ENCODE results near the gene CLIP3. TPM values are rescaled to one million over a fixed set of nuclear protein-coding genes. Genes with fewer than 3 reads are reported as not detected.
"Not testable (repeated sequence)": the region's sequence is repeated elsewhere in the genome, so short reads cannot be mapped to it uniquely, and the experiment has no call there.

Gene CLIP3
- total RNA-seq, 2 donors from 2014 or later, result 21.3 to 29.0 TPM

DNA sequence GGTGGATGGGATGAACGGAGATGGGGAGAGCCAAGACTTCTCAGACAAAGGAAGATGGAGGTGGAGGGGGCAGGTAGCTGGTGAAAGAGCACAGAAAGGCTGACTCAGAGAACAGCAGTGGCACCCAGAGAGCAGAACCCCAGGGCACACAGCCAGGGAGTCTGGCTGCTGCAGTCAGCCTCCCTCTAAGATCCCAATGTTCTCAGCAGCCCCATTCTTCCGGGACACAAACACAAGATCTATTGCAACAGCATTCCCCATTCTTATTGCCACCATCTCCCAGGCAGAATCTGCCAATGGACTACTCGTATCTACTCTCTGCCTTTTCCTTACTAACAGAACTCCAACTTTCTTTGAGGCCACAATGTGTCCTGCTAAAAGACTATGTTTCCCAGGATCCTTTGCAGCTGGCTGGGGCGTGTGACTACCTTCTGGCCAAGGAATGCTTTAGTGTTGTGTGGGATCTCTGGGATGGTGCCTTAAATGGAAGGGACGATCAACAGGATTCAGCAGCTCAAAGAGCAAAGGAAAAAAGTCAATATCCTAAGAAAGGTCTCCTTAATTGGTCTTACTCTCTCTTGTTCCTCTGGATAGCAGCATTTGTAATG, 13.9 kb upstream of the CLIP3 start:
- Histone ChIP-seq H3K27ac (no peak overlapping the region), H3K27me3 (replicated peaks; ENCODE audit: insufficient read depth) (no peaks in the 10 kb centered on the region), H3K36me3 (no peaks in the 10 kb centered on the region), H3K4me3 (no peak overlapping the region), H3K9me3 (no peaks in the 10 kb centered on the region), H3K4me1 (ENCODE audit: control insufficient read depth in 1 of 2, low read depth in 2 of 2) (no peaks in the 10 kb centered on the region)
- DNase-seq (ENCODE audit: low spot score) (no peak), ATAC-seq (ENCODE audit: insufficient number of reproducible peaks, low FRiP score, low read depth) (no peak)
- TF ChIP-seq, protein P1, sequence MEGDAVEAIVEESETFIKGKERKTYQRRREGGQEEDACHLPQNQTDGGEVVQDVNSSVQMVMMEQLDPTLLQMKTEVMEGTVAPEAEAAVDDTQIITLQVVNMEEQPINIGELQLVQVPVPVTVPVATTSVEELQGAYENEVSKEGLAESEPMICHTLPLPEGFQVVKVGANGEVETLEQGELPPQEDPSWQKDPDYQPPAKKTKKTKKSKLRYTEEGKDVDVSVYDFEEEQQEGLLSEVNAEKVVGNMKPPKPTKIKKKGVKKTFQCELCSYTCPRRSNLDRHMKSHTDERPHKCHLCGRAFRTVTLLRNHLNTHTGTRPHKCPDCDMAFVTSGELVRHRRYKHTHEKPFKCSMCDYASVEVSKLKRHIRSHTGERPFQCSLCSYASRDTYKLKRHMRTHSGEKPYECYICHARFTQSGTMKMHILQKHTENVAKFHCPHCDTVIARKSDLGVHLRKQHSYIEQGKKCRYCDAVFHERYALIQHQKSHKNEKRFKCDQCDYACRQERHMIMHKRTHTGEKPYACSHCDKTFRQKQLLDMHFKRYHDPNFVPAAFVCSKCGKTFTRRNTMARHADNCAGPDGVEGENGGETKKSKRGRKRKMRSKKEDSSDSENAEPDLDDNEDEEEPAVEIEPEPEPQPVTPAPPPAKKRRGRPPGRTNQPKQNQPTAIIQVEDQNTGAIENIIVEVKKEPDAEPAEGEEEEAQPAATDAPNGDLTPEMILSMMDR (IDR thresholded peaks at IDR 0.05), result no peak

DNA sequence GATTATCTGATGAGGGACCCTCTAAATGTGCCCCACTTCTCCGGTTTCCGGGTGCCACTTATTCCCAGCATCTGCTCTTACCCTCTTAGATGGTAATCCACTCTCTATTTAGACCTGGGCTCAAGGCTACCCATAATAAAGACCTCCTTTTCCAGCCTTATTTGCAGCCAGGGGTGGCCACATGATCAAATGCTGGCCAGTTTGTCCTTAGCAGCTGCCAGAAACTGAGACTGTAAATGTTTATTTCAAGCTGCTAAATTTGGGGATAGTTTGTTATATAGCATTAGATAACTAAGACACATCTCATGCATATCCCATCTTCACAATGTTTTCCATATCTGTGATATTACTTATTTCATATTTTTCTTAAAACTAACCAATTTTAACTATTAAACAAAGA, 11.3 kb upstream of the CLIP3 start:
- TF ChIP-seq, protein P1 (IDR thresholded peaks at IDR 0.05), result no peak
- Histone ChIP-seq H3K27me3 (replicated peaks; ENCODE audit: insufficient read depth) (no peaks in the 10 kb centered on the region), H3K4me3 (no peak overlapping the region), H3K27ac (no peak overlapping the region), H3K36me3 (no peaks in the 10 kb centered on the region), H3K9me3 (no peaks in the 10 kb centered on the region), H3K4me1 (ENCODE audit: control insufficient read depth in 1 of 2, low read depth in 2 of 2) (no peaks in the 10 kb centered on the region)
- no peak for ATAC-seq (ENCODE audit: insufficient number of reproducible peaks, low FRiP score, low read depth)
- no peak for DNase-seq (ENCODE audit: low spot score)

DNA sequence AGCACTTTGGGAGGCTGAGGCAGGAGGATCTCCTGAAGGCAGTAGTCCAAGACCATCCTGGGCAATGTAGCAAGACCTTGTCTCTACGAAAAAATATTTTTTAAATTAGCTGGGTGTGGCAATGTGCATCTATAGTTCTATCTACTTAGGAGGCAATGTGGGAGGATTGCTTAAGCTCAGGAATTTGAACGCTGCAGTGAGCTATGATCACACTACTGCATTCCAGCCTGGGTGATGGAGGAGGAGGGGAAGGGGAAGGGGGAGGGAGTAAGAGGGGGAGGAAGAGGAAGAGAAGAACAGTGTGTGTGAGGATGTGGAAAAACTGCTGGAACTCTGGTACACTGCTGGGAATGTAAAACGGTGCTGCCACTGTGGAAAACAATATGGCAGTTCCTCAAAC, 9.2 kb upstream of the CLIP3 start:
- no peak overlapping the region for H3K27ac ChIP-seq
- H3K4me3 ChIP-seq, result no peak overlapping the region
- no peaks in the 10 kb centered on the region for H3K4me1 ChIP-seq (ENCODE audit: control insufficient read depth in 1 of 2, low read depth in 2 of 2)
- DNase-seq (ENCODE audit: low spot score) (no peak), ATAC-seq (ENCODE audit: insufficient number of reproducible peaks, low FRiP score, low read depth) (no peak)
- H3K9me3 ChIP-seq, result no peaks in the 10 kb centered on the region
- TF ChIP-seq, protein P1 (IDR thresholded peaks at IDR 0.05), result no peak
- no peaks in the 10 kb centered on the region for H3K27me3 ChIP-seq (replicated peaks; ENCODE audit: insufficient read depth)
- H3K36me3 ChIP-seq, result no peaks in the 10 kb centered on the region

DNA sequence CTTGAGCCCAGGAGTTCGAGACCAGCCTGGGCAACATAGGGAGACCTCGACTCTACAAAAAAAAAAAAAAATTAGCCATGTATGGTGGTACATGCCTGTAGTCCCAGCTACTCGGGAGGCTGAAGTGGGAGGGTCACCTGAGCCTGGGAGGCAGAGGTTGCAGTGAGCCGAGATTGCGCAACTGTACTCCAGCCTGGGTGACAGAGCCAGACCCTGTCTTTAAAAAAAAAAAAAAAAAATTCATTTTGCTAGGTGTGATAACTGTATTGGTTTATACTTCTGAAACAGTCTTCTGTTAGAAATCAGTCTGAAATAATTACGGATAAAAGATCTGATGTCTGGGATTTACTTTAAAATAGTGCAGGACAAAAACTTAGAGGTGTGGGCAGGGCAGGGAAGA, 8.4 kb upstream of the CLIP3 start:
- not testable (repeated sequence) for H3K4me3 ChIP-seq; H3K27me3 ChIP-seq (replicated peaks; ENCODE audit: insufficient read depth); DNase-seq (ENCODE audit: low spot score); H3K36me3 ChIP-seq; H3K9me3 ChIP-seq; H3K4me1 ChIP-seq (ENCODE audit: control insufficient read depth in 1 of 2, low read depth in 2 of 2); H3K27ac ChIP-seq; ATAC-seq (ENCODE audit: insufficient number of reproducible peaks, low FRiP score, low read depth)

DNA sequence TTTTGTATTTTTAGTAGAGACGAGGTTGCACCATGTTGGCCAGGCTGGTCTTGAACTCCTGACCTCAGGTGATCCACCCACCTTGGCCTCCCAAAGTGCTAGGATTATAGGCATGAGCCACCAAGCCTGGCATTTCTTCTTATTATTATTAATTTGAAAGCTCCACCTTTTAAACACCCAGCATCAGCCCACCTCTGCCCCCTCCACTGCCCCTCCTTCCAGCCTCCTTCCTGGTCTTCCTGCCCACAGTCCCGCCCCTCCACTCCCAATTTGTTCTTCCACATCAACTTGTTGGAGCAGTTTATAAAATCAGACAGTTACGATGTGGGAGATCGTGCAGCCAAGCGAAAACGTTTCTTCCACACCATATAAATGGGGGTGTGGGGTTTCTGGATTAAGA, 7.8 kb upstream of the CLIP3 start:
- Histone ChIP-seq H3K4me1 (ENCODE audit: control insufficient read depth in 1 of 2, low read depth in 2 of 2) (no peaks in the 10 kb centered on the region), H3K4me3 (no peak overlapping the region), H3K9me3 (no peaks in the 10 kb centered on the region), H3K27ac (no peak overlapping the region), H3K27me3 (replicated peaks; ENCODE audit: insufficient read depth) (no peaks in the 10 kb centered on the region), H3K36me3 (no peaks in the 10 kb centered on the region)
- TF ChIP-seq, protein P1 (IDR thresholded peaks at IDR 0.05), result no peak
- no peak for DNase-seq (ENCODE audit: low spot score)
- ATAC-seq (ENCODE audit: insufficient number of reproducible peaks, low FRiP score, low read depth), result no peak

DNA sequence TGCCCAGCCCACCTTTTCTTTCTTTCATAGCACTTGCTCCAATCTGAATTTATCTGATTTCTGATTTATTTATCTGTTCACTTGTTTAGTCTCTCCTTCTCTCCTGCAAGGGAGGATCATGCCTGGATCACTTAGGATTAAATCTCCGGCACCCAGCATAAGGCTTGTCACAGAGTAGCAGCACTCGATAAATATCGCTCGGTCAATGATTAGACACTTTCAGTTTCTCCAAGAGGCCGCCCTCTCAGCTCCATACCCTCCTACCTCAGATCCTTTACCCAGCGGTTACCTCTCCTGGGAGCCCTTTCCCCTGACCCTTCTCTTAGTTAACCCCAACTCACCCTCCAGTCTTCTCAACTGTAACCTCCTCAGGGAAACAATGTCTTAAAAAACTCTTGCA, 1.4 kb downstream of the CLIP3 start:
- no peak for DNase-seq (ENCODE audit: low spot score)
- H3K4me1 ChIP-seq (ENCODE audit: control insufficient read depth in 1 of 2, low read depth in 2 of 2), result peaks cover 5 to 10% of the 10 kb centered on the region in 2 donors
- no peak for ATAC-seq (ENCODE audit: insufficient number of reproducible peaks, low FRiP score, low read depth)
- no peak overlapping the region for H3K27ac ChIP-seq
- TF ChIP-seq, protein P1 (IDR thresholded peaks at IDR 0.05), result no peak
- H3K36me3 ChIP-seq, result peaks cover 10% of the 10 kb centered on the region
- H3K27me3 ChIP-seq (replicated peaks; ENCODE audit: insufficient read depth), result no peaks in the 10 kb centered on the region
- H3K4me3 ChIP-seq, result no peak overlapping the region
- H3K9me3 ChIP-seq, result no peaks in the 10 kb centered on the region
